Activated B cell treated with CpG ODN at 0.5 μM for 24 hours (primary cell): ENCODE results near the gene SLC7A4. TPM values are rescaled to one million over a fixed set of nuclear protein-coding genes. Genes with fewer than 3 reads are reported as not detected.
A peak's percentile ranks its signal among the peaks of the same experiment; 100 is the strongest.
"Not testable (repeated sequence)": the region's sequence is repeated elsewhere in the genome, so short reads cannot be mapped to it uniquely, and the experiment has no call there.

ENCODE experiments used
- ATAC-seq: fragments of 200-7000 bp; cut with Tn5 transposase; one replicate; pipeline ENCODE4 v1.10.0; 2021; ENCODE audit warnings: low read depth, mild to moderate bottlenecking, moderate library complexity
- CTCF ChIA-PET: fragments of 350-600 bp; sonication (Branson Sonifier 250); formaldehyde crosslinking; loops from one replicate; lab custom pipeline; 2021; ENCODE audit warnings: antibody characterized with exemption; lab: Charles Lee
- POLR2A ChIA-PET: fragments of 350-600 bp; sonication (Branson Sonifier 250); formaldehyde crosslinking; loops from one replicate; lab custom pipeline; 2021; ENCODE audit warnings: antibody characterized with exemption; lab: Charles Lee
- DNase-seq: peaks from one replicate; pipeline ENCODE4 v3.0.0; 2022
- H3K27ac Mint-ChIP-seq: one replicate; pipeline ENCODE4 v1.8.0; 2020; ENCODE audit warnings: mixed read lengths
- H3K27me3 Mint-ChIP-seq: one replicate; pipeline ENCODE4 v1.8.0; 2021; ENCODE audit warnings: mixed read lengths
- H3K36me3 Mint-ChIP-seq: one replicate; pipeline ENCODE4 v1.8.0; 2021; ENCODE audit warnings: low read depth, mixed read lengths
- H3K4me1 Mint-ChIP-seq: one replicate; pipeline ENCODE4 v1.8.0; 2021; ENCODE audit warnings: mixed read lengths
- H3K4me3 Mint-ChIP-seq: one replicate; pipeline ENCODE4 v1.8.0; 2020; ENCODE audit warnings: mild to moderate bottlenecking, mixed read lengths
- H3K9me3 Mint-ChIP-seq: one replicate; pipeline ENCODE4 v1.8.0; 2020; ENCODE audit warnings: mixed read lengths
- intact Hi-C: fragments of 100-400 bp; cut with micrococcal nuclease; formaldehyde crosslinking; loops from one replicate; pipeline ENCODE4 v1.15.1; 2024
- total RNA-seq: library from RNA; stranded (reverse); gene quantifications from 2 replicates; pipeline ENCODE4 v1.2.3, GENCODE V29; 2022
- TF ChIP-seq, protein P1 (sequence below): fragments of 200-600 bp; IDR thresholded peaks from one replicate; pipeline ENCODE4 v1.8.0; 2022; ENCODE audit warnings: antibody characterized with exemption, mild to moderate bottlenecking

Gene SLC7A4
- total RNA-seq, 1 donor from 2014 or later: not detected

DNA sequence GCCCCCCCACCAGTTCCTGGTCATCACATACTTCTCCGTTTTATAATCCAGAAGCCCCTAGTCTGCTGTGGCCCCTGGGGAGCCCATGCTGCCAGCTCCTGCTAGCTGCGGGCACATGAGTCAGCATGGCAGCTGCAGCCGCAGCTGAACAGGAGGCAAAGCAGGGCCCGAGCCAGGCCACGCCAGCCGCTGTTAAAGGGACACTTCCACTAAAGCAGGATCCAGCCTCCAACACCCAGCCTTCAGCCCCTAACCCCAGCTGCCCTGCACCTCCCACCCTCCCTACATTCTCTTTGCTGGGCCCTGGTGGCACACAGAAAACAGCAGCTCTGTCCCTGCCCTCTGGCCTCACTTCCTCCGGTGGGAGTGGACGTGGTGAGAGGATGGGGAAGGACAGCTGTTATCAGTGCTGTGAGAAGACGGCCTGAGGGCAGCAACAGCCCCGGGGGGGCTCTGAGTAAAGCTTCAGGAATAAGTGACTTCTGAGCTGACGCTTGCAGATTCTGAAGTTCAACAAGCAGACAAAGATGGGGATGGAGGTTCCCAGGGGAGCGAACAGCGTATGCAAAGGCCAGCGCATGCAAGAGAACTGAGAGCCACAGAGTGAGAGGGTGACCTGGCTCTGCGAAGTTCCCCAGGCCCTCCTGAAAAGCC, 12.7 kb upstream of the SLC7A4 start:
- POLR2A ChIA-PET: interaction anchor here (1.3 to 2.4 kb wide), 2 partner anchors 43 to 63 kb away, joined by 7 to 8 read pairs; partner anchors contain the start of genes LZTR1 and THAP7
- Mint-ChIP-seq H3K27ac (peak overlapping the region; percentile 77), H3K9me3 (no peaks in the 10 kb centered on the region), H3K27me3 (peaks cover 20% of the 10 kb centered on the region), H3K36me3 (no peaks in the 10 kb centered on the region), H3K4me3 (peak overlapping the region; percentile 80), H3K4me1 (peaks cover 24% of the 10 kb centered on the region)
- DNase-seq (peak; percentile 26), ATAC-seq (peak; percentile 56)
- intact Hi-C loops: no loop called here
- TF ChIP-seq, protein P1, sequence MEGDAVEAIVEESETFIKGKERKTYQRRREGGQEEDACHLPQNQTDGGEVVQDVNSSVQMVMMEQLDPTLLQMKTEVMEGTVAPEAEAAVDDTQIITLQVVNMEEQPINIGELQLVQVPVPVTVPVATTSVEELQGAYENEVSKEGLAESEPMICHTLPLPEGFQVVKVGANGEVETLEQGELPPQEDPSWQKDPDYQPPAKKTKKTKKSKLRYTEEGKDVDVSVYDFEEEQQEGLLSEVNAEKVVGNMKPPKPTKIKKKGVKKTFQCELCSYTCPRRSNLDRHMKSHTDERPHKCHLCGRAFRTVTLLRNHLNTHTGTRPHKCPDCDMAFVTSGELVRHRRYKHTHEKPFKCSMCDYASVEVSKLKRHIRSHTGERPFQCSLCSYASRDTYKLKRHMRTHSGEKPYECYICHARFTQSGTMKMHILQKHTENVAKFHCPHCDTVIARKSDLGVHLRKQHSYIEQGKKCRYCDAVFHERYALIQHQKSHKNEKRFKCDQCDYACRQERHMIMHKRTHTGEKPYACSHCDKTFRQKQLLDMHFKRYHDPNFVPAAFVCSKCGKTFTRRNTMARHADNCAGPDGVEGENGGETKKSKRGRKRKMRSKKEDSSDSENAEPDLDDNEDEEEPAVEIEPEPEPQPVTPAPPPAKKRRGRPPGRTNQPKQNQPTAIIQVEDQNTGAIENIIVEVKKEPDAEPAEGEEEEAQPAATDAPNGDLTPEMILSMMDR: no peak
- CTCF ChIA-PET: no interaction called here

GRCh38 chr22:21043860-21044535, 11.6 kb upstream of the SLC7A4 start:
- no peak overlapping the region for H3K27ac Mint-ChIP-seq
- POLR2A ChIA-PET: interaction anchor here (2.4 kb wide), 1 partner anchor 42 kb away, joined by 8 read pairs; the partner anchor contains the start of gene THAP7

DNA sequence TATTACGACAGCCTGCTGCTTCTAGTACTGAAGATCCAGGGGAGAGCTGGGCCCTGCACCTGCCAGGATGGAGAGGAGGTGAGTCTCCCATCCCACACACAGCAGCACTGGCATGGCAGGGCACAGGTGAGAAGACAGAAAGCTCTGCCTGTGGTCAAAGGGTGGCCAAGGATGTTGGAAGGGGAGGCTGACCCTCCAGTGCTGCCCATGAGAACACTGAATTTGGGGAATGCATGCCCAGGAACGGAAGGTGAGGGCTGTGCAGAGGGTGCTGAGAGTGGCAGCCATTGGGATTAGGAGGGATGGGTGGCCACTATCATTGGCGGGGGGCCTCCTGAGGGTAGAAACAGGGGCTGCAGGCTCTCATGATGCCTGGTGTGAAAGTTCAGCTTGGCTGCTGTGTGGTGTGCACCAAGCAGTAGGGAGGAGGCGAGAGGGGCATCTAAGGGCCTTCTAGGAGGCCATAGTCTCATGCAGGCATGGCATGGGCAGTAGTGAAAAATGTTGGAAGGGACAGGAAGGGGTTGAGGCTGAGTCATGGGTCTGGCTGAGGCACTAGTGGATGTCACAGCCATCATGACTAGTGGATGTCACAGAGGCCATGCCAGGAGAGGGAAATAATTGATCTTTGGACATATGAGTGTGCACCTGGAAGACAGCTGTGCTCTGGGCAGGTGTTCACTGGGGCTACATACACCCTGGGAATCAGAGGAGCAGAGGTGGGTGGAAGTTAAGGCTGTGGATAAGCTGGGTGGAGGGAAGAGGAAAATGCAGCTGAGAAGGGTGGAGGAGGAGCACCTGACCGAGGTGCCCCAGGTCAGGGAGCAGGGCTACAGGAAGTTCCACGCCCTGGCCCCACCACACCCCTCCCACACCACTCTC, 10.9 kb upstream of the SLC7A4 start:
- DNase-seq (no peak), ATAC-seq (no peak)
- Mint-ChIP-seq H3K9me3 (no peaks in the 10 kb centered on the region), H3K4me1 (peaks cover 24% of the 10 kb centered on the region), H3K36me3 (no peaks in the 10 kb centered on the region), H3K27me3 (peaks cover 24% of the 10 kb centered on the region), H3K27ac (no peak overlapping the region), H3K4me3 (no peak overlapping the region)
- CTCF ChIA-PET: no interaction called here
- intact Hi-C loops: no loop called here
- POLR2A ChIA-PET: no interaction called here
- TF ChIP-seq, protein P1: no peak

More at GRCh38 chr22:21043860-21044535, 11.6 kb upstream of the SLC7A4 start:
- CTCF ChIA-PET: no interaction called here
- Mint-ChIP-seq H3K27me3 (peaks cover 20% of the 10 kb centered on the region), H3K4me1 (peaks cover 24% of the 10 kb centered on the region), H3K36me3 (no peaks in the 10 kb centered on the region), H3K9me3 (no peaks in the 10 kb centered on the region), H3K4me3 (no peak overlapping the region)
- ATAC-seq (no peak), DNase-seq (no peak)
- TF ChIP-seq, protein P1: no peak
- intact Hi-C loops: no loop called here

DNA sequence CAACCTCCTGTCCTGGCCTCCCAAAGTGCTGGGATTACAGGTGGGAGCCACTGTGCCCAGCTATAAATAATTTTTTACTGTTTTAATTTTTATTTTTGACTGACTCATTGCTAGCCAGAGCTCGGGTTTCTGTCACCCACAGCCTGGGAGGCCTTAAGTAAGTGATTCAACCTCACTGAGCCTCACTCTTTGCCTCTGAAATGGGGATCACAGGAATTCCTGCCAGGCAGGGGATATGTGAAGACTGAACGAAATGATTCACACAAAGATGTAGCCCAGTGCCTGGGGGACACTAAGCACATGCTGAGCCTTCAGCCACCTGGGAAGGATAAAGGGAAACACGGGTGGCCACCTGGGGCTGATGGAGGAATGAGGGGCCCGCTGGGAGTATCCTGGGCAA, 9.6 kb upstream of the SLC7A4 start:
- Mint-ChIP-seq H3K36me3 (no peaks in the 10 kb centered on the region), H3K9me3 (no peaks in the 10 kb centered on the region), H3K27me3 (peaks cover 26% of the 10 kb centered on the region), H3K4me3 (no peak overlapping the region), H3K4me1 (peaks cover 24% of the 10 kb centered on the region), H3K27ac (no peak overlapping the region)
- POLR2A ChIA-PET: no interaction called here
- no peak for ATAC-seq
- TF ChIP-seq, protein P1: no peak
- CTCF ChIA-PET: no interaction called here
- intact Hi-C loops: no loop called here
- no peak for DNase-seq

- intact Hi-C loops, DNase-seq, H3K27ac Mint-ChIP-seq, H3K36me3 Mint-ChIP-seq, H3K4me1 Mint-ChIP-seq, POLR2A ChIA-PET, H3K9me3 Mint-ChIP-seq, H3K4me3 Mint-ChIP-seq, ATAC-seq, CTCF ChIA-PET: not testable (repeated sequence)
- peaks cover 27% of the 10 kb centered on the region for H3K27me3 Mint-ChIP-seq
Observed at GRCh38 chr22:21039158-21039557, 6.8 kb upstream of the SLC7A4 start.
